Stimulated activated CD4-positive, alpha-beta T cell treated with anti-CD3 and anti-CD28 coated beads, Interleukin-2, amount 100 ng/mL, for 4 hours (primary cell): ENCODE measurements around the gene XAGE2.
"Not testable (repeated sequence)": the region's sequence is repeated elsewhere in the genome, so short reads cannot be mapped to it uniquely, and the experiment has no call there.

ENCODE experiments used
- DNase-seq: peaks from one replicate; pipeline ENCODE4 v3.0.0-alpha.2; 2020; ENCODE audit warnings: low read depth

XAGE2 gene

GRCh38 chrX:52368368-52369055 lies at the start of gene XAGE2:
Gene XAGE2, plus strand, starts transcription at chrX:52369021. Its CDS starts 994 bp downstream, at chrX:52370015.
- no peak for DNase-seq

DNA sequence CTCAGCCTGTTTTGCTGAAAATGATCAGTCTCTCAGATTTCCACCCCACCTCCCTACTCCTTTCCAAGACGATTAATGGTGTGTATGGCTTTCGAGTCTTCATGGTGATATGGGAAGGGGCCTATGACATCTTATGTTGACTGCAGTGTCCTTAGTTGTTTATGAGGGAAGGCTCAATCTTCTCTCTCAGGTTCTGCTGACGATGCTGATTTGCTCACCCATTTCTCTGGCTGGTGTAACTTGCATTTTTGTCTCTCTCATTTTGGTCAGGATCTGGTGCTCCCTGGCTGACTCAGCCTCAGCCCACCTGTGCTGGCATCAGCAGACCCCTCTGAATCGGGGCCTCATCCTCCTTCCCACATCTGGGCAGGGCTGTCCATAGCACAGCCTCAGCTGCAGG lies 31.4 kb upstream of the XAGE2 start:
- DNase-seq = no peak

GRCh38 chrX:52341493-52341892 lies 27.3 kb upstream of the XAGE2 start:
- no peak for DNase-seq

- not testable (repeated sequence) for DNase-seq
Measured at GRCh38 chrX:52343131-52343530, 25.7 kb upstream of the XAGE2 start.

DNA sequence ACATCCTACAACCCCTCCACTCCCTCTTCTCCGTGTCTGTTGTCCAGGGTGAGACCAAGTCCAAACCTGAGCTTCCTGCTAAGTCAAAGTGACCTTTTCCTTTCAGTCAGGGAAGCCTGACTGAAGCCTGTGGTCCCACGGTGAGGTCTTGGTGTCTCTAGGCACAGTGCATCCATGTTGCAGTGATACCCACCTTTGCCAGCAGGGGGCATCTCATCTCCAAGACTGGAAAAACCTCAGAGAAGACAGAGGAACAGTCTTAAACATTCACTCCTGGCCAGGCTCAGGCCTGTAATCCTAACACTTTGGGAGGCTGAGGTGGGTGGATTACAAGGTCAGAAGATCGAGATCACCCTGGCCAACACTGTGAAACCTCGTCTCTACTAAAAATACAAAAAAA lies 23.4 kb upstream of the XAGE2 start:
- DNase-seq = not testable (repeated sequence)

GRCh38 chrX:52346174-52347165 lies 22.4 kb upstream of the XAGE2 start:
- no peak for DNase-seq

GRCh38 chrX:52349681-52350080 lies 19.1 kb upstream of the XAGE2 start:
- DNase-seq = no peak

DNA sequence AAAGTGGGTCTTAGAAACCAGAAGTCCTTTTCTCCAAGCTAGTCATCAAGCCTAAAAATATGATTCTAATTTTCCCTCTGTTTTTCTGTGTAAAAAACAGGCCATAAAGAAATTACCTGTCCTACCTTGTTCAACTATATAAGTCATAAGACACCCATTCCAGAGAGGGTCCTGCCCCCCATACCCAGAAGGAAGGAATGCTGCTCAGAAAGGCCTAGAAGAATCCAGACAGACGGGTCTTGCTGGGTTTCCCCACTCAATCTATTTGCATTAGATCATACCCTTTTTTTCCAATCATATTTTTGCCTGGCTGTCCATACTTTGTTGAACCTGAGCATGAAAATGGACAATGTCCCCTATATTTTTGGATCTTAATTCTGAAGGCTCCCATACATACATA lies 16.3 kb upstream of the XAGE2 start:
- DNase-seq = no peak

GRCh38 chrX:52353838-52354237 lies 15.0 kb upstream of the XAGE2 start:
- no peak for DNase-seq

- DNase-seq = no peak
Measured at GRCh38 chrX:52355108-52355507, 13.7 kb upstream of the XAGE2 start.

DNA sequence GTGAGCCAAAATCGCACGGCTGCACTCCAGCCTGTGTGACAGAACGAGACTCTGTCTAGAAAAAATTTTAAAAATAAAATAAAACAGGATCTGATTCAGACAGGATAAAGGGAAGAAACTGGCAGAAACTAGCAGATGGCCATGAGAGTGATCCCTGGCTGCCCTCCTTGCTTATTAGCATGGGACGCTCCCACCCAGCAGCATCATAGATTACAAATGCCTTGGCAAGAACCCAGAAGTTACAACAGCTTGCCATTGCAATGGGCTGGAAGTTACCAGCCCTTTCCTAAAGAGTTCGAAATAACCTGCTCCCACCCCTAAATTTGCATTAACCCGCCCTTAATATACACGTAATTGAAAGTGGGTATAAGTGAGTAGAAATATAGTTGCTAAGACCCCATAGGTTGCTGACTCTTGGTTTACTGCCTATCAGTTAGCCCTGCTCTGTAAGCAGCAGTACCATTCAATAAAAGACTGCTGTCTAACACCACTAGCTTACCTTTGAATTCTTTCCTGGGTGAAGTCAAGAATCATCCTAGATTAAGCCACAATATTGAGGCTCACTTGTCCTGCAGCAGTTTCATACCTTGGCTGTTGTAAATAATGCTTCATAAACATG lies 9.1 kb upstream of the XAGE2 start:
- no peak for DNase-seq

DNA sequence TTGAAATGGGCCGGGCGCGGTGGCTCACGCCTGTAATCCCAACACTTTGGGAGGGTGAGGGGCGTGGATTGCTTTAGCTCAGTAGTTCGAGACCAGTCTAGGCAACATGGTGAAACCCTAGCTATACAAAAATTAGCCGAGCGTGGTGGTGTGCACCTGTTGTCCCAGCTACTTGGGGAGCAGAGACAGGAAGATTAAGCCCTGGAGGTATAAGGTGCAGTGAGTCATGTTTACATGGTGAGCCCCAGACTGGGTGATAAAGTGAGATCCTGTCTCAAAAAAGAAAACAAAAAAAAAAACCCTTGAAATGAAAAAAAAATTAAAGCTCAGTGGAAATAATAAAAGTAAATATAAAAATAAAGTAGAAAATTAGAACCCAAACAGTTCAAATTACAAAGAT lies 6.9 kb upstream of the XAGE2 start:
- DNase-seq = no peak

- DNase-seq = no peak
Measured at GRCh38 chrX:52363247-52363883, 5.5 kb upstream of the XAGE2 start.

GRCh38 chrX:52378870-52379269 lies 10.0 kb downstream of the XAGE2 start:
- DNase-seq = no peak

DNA sequence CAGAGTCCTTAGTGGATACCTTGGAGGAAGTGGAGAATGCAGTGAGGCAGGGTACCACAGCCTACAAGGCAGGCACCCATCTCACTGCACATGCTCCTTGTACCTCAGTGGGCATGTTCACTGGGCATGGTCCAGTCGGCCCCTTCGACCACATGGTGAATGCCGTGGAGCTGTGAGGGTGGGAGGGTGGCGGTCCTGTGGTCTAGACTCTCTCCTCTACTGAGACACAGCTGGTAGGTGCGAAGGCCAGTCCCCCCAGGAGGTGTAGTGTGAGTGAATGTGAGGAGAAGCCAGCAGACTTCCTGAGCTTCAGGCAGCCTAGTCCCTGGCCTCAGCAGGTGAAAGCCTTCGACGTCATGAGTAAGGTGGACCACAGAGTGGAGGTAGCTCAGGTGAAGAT lies 12.2 kb downstream of the XAGE2 start:
- no peak for DNase-seq

DNA sequence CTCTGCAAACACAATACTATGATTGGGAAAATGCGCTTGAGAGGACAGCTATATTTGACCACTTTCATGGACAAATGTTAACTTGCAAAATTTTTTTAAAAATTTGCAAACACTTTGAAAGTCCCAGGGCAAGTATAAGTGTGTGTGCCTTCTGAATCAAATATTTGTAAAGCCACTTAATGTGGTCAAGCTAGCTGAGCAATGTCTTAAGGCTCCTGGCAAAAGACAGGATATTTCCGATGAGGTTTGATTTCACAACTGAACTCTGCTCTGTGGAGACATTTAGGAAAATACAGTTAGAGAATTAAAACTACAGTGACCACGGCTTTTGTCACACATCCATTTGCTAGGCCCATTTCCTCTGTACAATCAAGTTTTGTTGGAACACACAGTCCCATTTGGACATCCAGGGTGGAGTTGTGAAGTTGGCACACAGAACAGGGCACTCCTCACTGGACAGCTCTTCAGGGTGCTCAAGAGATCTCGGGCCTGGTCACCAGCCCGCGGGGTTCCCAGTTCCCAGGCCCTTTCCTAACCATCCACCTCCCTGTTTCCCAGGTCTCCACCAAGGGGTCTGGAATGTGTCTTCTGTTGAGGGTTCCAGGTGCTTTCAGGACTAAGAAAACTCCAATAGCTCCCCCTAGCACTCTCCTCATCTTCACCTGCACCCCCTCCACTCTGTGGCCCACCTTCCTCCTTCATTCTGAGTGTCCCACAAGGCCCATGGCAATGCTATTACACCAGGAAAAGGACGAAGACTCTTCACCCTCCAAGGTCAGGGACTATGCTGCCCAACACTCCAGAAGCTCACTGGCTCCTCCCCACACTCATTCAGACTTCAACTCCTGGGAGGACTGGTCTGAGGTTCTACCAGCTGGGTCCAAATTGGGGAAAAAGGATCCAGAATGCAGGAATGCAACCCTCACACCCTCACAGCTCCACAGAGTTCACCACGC lies 41.9 kb downstream of the XAGE2 start:
- no peak for DNase-seq

GRCh38 chrX:52415304-52415703 lies 46.5 kb downstream of the XAGE2 start:
- DNase-seq = no peak

DNA sequence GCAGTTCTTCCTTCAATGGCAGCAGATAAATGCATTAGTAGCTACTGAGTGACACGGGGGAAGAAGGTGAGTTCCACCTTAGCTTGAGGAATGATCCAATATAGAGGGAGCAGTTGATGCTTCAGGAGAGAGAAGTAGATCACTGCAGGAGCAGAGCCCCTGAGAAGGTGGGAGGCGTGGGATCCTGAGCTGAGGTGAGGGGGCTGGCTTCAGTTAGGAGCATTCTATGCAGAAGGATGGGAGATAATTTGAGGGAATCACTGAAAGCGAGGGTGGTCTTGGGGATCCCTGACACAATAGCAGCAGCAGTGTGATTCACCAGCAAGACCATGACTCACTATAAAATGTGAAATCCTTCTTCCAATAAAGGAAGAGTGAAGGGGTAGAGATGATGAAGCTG lies 48.0 kb downstream of the XAGE2 start:
- DNase-seq = no peak

- no peak for DNase-seq
Measured at GRCh38 chrX:52420824-52421443, 52.1 kb downstream of the XAGE2 start.

- no peak for DNase-seq
Measured at GRCh38 chrX:52422884-52423283, 54.1 kb downstream of the XAGE2 start.

GRCh38 chrX:52424656-52425055 lies 55.8 kb downstream of the XAGE2 start:
- no peak for DNase-seq
